GM12878 (cell line): Measurements from ENCODE around the gene TMEM94. TPM values are rescaled to one million over a fixed set of nuclear protein-coding genes. Genes with fewer than 3 reads are reported as not detected.
A peak's percentile ranks its signal among the peaks of the same experiment; 100 is the strongest.

ENCODE experiments used
- ATAC-seq: fragments of 200-7000 bp; cut with Tn5 transposase; 3 replicates; pipeline ENCODE4 v1.9.1; 2020; ENCODE audit warnings: mild to moderate bottlenecking, moderate library complexity
- BruUV-seq: library from RNA; stranded (reverse); fragments of 400-500 nt; replicated peaks from 2 replicates; lab custom pipeline; 2021; lab: Mats Ljungman, UMichigan
- CTCF ChIA-PET: fragments of 300-600 bp; sonication (Branson Sonifier 250); formaldehyde crosslinking; extraction: SDS; loops from one replicate; lab custom pipeline; 2021; ENCODE audit warnings: inconsistent platforms; lab: Yijun Ruan, JAX
- POLR2A ChIA-PET: fragments of 350-600 bp; formaldehyde crosslinking; extraction: SDS; loops from one replicate; lab custom pipeline; 2021; ENCODE audit warnings: inconsistent platforms; lab: Charles Lee
- RAD21 ChIA-PET: fragments of 300-600 bp; sonication (Branson Sonifier 250); formaldehyde crosslinking; loops from one replicate; lab custom pipeline; 2023; ENCODE audit warnings: antibody characterized with exemption; ENCODE audit not compliant: unreplicated experiment; lab: Charles Lee
- SMC1A ChIA-PET: fragments of 300-600 bp; sonication (Branson Sonifier 250); formaldehyde crosslinking; loops from one replicate; lab custom pipeline; 2023; ENCODE audit not compliant: unreplicated experiment, uncharacterized antibody; lab: Charles Lee
- DNase-seq: peaks from one replicate; pipeline ENCODE4 v3.0.0-alpha.2; 2011; ENCODE audit warnings: low read depth, low spot score
- FAIRE-seq: peaks from 3 replicates; lab custom pipeline; 2011; peaks lifted over from hg19 to GRCh38; lab: Jason Lieb, UNC
- H2AFZ ChIP-seq: 2 replicates; pipeline ENCODE4 v1.6.0; 2011; ENCODE audit warnings: low read depth, low read length, control low read depth; ENCODE audit not compliant: control insufficient read depth
- H3K27ac ChIP-seq: 2 replicates; pipeline ENCODE4 v1.5.1; 2011; ENCODE audit warnings: control low read depth; ENCODE audit not compliant: control insufficient read depth, insufficient read depth
- H3K27me3 ChIP-seq, 2 experiments: replicated peaks in 1 of 2; 2 replicates each; pipeline versions ENCODE4 v1.6.0 to v1.6.1; 2011; ENCODE audit warnings: low read length in 1 of 2; ENCODE audit not compliant: control insufficient read depth in 2 of 2, insufficient read depth in 2 of 2
- H3K36me3 ChIP-seq, 2 experiments: 2 replicates each; pipeline ENCODE4 v1.5.1; 2011; ENCODE audit warnings: low read length in 1 of 2; ENCODE audit not compliant: control insufficient read depth in 2 of 2, insufficient read depth in 2 of 2
- H3K4me1 ChIP-seq: 2 replicates; pipeline ENCODE4 v1.6.1; 2011; ENCODE audit warnings: mild to moderate bottlenecking, low read length, moderate library complexity, mixed read lengths; ENCODE audit not compliant: control insufficient read depth, insufficient read depth
- H3K4me2 ChIP-seq: 2 replicates; pipeline ENCODE4 v1.6.0; 2011; ENCODE audit warnings: control low read depth; ENCODE audit not compliant: control insufficient read depth, insufficient read depth
- H3K4me3 ChIP-seq: fragments of 200-600 bp; sonication (generic); 2 replicates; pipeline ENCODE4 v1.5.1; 2016
- H3K79me2 ChIP-seq: 2 replicates; pipeline ENCODE4 v1.6.0; 2011; ENCODE audit warnings: low read length; ENCODE audit not compliant: control insufficient read depth, insufficient read depth
- H3K9ac ChIP-seq: 2 replicates; pipeline ENCODE4 v1.8.0; 2011; ENCODE audit warnings: low read length, control low read depth, mixed read lengths; ENCODE audit not compliant: control insufficient read depth, insufficient read depth
- H3K9me3 ChIP-seq: replicated peaks from 3 replicates; pipeline ENCODE4 v1.5.1; 2011; ENCODE audit warnings: mild to moderate bottlenecking, low read length; ENCODE audit not compliant: control insufficient read depth, insufficient read depth
- H4K20me1 ChIP-seq: 2 replicates; pipeline ENCODE4 v1.6.0; 2011; ENCODE audit not compliant: control insufficient read depth, insufficient read depth
- BHLHE40 ChIP-seq, 2 experiments: fragments of 450-650 bp in 1 of 2; IDR thresholded peaks; 2 replicates each; pipeline ENCODE4 v1.6.1; 2011 to 2017; ENCODE audit warnings: low read depth in 2 of 2, borderline replicate concordance in 1 of 2, improper control_type of control experiment in 1 of 2, low read length in 1 of 2, mild to moderate bottlenecking in 1 of 2
- IRF3 ChIP-seq: fragments of 450-650 bp; IDR thresholded peaks from 2 replicates; pipeline ENCODE4 v1.6.1; 2014; ENCODE audit warnings: mild to moderate bottlenecking
- MXI1 ChIP-seq: fragments of 150-350 bp; IDR thresholded peaks from 2 replicates; pipeline ENCODE4 v1.6.1; 2011; ENCODE audit warnings: low read depth, mild to moderate bottlenecking, inconsistent platforms, low read length, improper control_type of control experiment
- NR2C1 ChIP-seq: fragments of 450-650 bp; IDR thresholded peaks from 2 replicates; pipeline ENCODE4 v1.6.1; 2017; ENCODE audit warnings: antibody characterized with exemption, mild to moderate bottlenecking, moderate library complexity
- PAX5 ChIP-seq: IDR thresholded peaks from 2 replicates; pipeline ENCODE4 v1.6.1; 2011; ENCODE audit warnings: low read depth, low read length, borderline replicate concordance
- PML ChIP-seq: IDR thresholded peaks from 2 replicates; pipeline ENCODE4 v1.6.1; 2012; ENCODE audit warnings: low read length, inconsistent platforms
- SIX5 ChIP-seq: IDR thresholded peaks from 2 replicates; pipeline ENCODE4 v1.6.1; 2011; ENCODE audit warnings: mild to moderate bottlenecking, low read depth, low read length, moderate library complexity; ENCODE audit not compliant: severe bottlenecking
- SMAD1 ChIP-seq: fragments of 450-650 bp; IDR thresholded peaks from 2 replicates; pipeline ENCODE4 v1.6.1; 2018; ENCODE audit warnings: mild to moderate bottlenecking, low read depth; ENCODE audit not compliant: partially characterized antibody
- SMARCA5 ChIP-seq: fragments of 450-650 bp; IDR thresholded peaks from 2 replicates; pipeline ENCODE4 v1.6.1; 2017; ENCODE audit warnings: mild to moderate bottlenecking
- SRF ChIP-seq, 2 experiments: IDR thresholded peaks; 2 replicates each; pipeline ENCODE4 v1.6.1; 2011; ENCODE audit warnings: low read depth in 2 of 2, low read length in 2 of 2, mild to moderate bottlenecking in 1 of 2, moderate library complexity in 1 of 2
- STAT3 ChIP-seq: IDR thresholded peaks from 2 replicates; pipeline ENCODE4 v1.6.1; 2011; ENCODE audit warnings: low read depth, low read length, improper control_type of control experiment
- TCF3 ChIP-seq: IDR thresholded peaks from 2 replicates; pipeline ENCODE4 v1.6.1; 2012; ENCODE audit warnings: low read depth, mild to moderate bottlenecking, low read length, borderline replicate concordance; ENCODE audit not compliant: insufficient read depth
- ZNF274 ChIP-seq: IDR thresholded peaks from one replicate; pipeline ENCODE4 v1.8.0; 2011; ENCODE audit not compliant: insufficient read length, insufficient read depth
- WGBS: methylation state at CpG from one replicate; pipeline ENCODE4 v1.1.6; 2016; ENCODE audit warnings: low lambda C conversion rate; ENCODE audit not compliant: insufficient replicate concordance, insufficient coverage; ENCODE audit errors: missing lambda C conversion rate; 5-methylcytosine and 5-hydroxymethylcytosine counted together
- in situ Hi-C: fragments of 300-500 bp; cut with MboI; formaldehyde crosslinking; loops from 9 replicates; pipeline ENCODE4 v1.14.3; 2018; ENCODE audit warnings: mixed read lengths
- intact Hi-C: fragments of 100-400 bp; cut with micrococcal nuclease; formaldehyde crosslinking; loops from one replicate; pipeline ENCODE4 v1.14.2; 2022; ENCODE audit not compliant: unreplicated experiment
- polyA plus RNA-seq, 11 experiments: library from polyadenylated mRNA; depleted of rRNA in 4 of 11; unstranded in 6 of 11; stranded (reverse) in 5 of 11; fragments of >200 nt; fragmentation: Nextera tagmentation in 4 of 11; fragmentation: Illumina TruSeq in 1 of 11; extraction: Ambion mirVana in 4 of 11; extraction: Trizol in 1 of 11; gene quantifications; 1 replicate in 1 of 11; 2 replicates in 10 of 11; pipeline versions ENCODE4 v1.2.1 to v1.2.3, GENCODE V29; 2011 to 2016; ENCODE audit warnings: inconsistent platforms in 2 of 11, missing spikeins in 2 of 11, low read depth in 1 of 11
- total RNA-seq, 4 experiments: library from RNA; depleted of rRNA in 3 of 4; stranded (reverse); fragments of >200 nt in 3 of 4; fragmentation: Illumina TruSeq in 1 of 4; extraction: Trizol in 1 of 4; gene quantifications; 2 replicates each; pipeline versions ENCODE4 v1.2.1 to v1.2.3, GENCODE V29; 2013 to 2021
- TF ChIP-seq, protein P1 (sequence below): fragments of 450-650 bp; formaldehyde crosslinking; IDR thresholded peaks from 2 replicates; pipeline ENCODE4 v1.5.0; 2022; ENCODE audit warnings: mild to moderate bottlenecking, missing genetic modification characterization

The TMEM94 gene
- total and polyA plus RNA-seq, 10 of the 15 experiments (the other 5 are each of a cell fraction or from before 2014, with no cell fraction given): 0.31 to 70.7 (median 24.4) TPM

DNA sequence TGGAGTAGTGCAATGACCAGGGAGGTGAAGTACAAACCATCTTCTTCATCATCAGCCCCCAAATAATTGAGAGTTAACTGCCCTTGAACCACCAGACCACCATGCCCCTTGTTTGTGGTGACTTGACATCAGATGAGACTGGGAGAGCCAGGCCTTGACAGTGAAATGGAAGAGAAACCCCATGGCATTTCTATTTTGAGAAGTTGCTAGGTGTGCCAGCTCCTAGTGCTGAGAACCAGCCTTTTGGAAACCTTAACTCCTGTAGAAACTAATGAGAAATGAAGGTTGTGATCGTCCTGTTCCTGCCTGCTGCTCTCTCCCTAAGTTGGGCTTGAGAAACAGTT, 2.8 kb downstream of the TMEM94 start:
- peak overlapping the region; percentile 94 for H3K4me2 ChIP-seq
- TF ChIP-seq PML (no peak), ZNF274 (no peak), SRF (IDR thresholded peaks at IDR 0.05; ENCODE audit: low read depth in 2 of 2, low read length in 2 of 2) (no peak), NR2C1 (no peak), BHLHE40 (IDR thresholded peaks at IDR 0.05; ENCODE audit: borderline replicate concordance in 1 of 2, low read depth in 2 of 2, low read length in 1 of 2) (no peak), TCF3 (no peak), PAX5 (no peak), SMAD1 (no peak), SMARCA5 (no peak), IRF3 (no peak), SIX5 (no peak), MXI1 (no peak), STAT3 (no peak)
- TF ChIP-seq, protein P1, sequence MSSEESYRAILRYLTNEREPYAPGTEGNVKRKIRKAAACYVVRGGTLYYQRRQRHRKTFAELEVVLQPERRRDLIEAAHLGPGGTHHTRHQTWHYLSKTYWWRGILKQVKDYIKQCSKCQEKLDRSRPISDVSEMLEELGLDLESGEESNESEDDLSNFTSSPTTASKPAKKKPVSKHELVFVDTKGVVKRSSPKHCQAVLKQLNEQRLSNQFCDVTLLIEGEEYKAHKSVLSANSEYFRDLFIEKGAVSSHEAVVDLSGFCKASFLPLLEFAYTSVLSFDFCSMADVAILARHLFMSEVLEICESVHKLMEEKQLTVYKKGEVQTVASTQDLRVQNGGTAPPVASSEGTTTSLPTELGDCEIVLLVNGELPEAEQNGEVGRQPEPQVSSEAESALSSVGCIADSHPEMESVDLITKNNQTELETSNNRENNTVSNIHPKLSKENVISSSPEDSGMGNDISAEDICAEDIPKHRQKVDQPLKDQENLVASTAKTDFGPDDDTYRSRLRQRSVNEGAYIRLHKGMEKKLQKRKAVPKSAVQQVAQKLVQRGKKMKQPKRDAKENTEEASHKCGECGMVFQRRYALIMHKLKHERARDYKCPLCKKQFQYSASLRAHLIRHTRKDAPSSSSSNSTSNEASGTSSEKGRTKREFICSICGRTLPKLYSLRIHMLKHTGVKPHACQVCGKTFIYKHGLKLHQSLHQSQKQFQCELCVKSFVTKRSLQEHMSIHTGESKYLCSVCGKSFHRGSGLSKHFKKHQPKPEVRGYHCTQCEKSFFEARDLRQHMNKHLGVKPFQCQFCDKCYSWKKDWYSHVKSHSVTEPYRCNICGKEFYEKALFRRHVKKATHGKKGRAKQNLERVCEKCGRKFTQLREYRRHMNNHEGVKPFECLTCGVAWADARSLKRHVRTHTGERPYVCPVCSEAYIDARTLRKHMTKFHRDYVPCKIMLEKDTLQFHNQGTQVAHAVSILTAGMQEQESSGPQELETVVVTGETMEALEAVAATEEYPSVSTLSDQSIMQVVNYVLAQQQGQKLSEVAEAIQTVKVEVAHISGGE (CRISPR knock-in tag): no peak
- TF ChIP-seq, all 136 proteins: peak for 0
- DNase-seq: no peak
- in situ Hi-C loops (no loop called here), intact Hi-C loops (no loop called here)
- H3K9ac ChIP-seq: no peak overlapping the region; the same call in 1 of the 2 replicates
- H3K36me3 ChIP-seq: no peaks in the 10 kb centered on the region
- WGBS: 37% methylated on average over 1 of the region's 1 CpG
- no peaks in the 10 kb centered on the region for H4K20me1 ChIP-seq
- no peak for ATAC-seq
- H3K9me3 ChIP-seq: no peaks in the 10 kb centered on the region
- ChIA-PET RAD21 (interaction anchor here (0.7 to 1.4 kb wide), 2 partner anchors 37 to 170 kb away, joined by 3 to 4 read pairs; partner anchors contain the start of gene SLC25A19), CTCF (interaction anchor here (0.6 to 1.4 kb wide), 7 partner anchors 31 to 195 kb away, joined by 3 to 7 read pairs (median 4); partner anchors contain the start of genes SLC25A19, SMIM5 and TSEN54), SMC1A (interaction anchor here (1.0 to 2.0 kb wide), 3 partner anchors 13 to 44 kb away, joined by 3 to 8 read pairs (median 4); no protein-coding TSS in a partner anchor), POLR2A (interaction anchor here (0.6 to 1.9 kb wide), 4 partner anchors 18 to 180 kb away, joined by 3 to 7 read pairs (median 4); no protein-coding TSS in a partner anchor)
- peaks cover 36% of the 10 kb centered on the region for H3K4me1 ChIP-seq
- peak overlapping the region; percentile 69 for H3K27ac ChIP-seq
- peak overlapping the region; percentile 24 for H2AFZ ChIP-seq
- H3K4me3 ChIP-seq: no peak overlapping the region
- no peaks in the 10 kb centered on the region for H3K27me3 ChIP-seq
- H3K79me2 ChIP-seq: peaks cover 14% of the 10 kb centered on the region
- no TSS peak for BruUV-seq
- FAIRE-seq: no peak
